ENCODE data around the gene PSMB7.

The PSMB7 gene

DNA sequence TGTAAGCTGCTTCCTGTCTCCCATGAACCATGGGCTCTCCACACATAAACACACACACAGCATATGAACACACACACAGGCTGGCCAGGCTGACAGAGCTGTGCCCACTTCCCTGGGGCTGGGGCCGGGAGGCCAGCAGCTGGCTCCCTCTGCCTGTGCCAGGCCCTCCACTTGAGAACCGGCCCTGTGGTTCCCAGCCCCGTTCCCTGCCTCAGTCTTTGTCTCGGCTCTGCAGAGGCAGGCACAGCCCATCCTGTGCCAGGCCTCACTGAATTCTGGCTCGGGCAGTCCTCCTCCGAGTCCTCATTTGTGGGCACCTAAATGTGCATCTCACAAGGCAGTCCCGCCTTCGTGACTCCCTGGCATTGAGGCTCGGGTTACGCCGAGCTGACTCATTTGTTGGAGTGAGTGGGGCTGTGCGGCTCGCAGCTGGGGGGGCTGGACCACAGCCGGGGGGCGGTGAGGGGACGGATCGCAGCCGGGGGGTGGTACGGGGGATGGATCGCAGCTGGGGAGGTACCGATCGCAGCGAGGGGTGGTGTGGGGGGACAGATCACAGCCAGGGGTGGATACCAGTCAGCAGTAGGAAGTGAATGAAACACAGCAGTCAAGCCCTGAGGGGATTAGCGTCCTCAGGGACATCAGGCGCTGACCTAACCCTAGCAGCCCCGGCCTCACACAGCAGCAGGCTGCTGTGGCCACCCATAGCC is 72.3 kb downstream of the PSMB7 start (continued):
- TF ChIP-seq, protein P1, sequence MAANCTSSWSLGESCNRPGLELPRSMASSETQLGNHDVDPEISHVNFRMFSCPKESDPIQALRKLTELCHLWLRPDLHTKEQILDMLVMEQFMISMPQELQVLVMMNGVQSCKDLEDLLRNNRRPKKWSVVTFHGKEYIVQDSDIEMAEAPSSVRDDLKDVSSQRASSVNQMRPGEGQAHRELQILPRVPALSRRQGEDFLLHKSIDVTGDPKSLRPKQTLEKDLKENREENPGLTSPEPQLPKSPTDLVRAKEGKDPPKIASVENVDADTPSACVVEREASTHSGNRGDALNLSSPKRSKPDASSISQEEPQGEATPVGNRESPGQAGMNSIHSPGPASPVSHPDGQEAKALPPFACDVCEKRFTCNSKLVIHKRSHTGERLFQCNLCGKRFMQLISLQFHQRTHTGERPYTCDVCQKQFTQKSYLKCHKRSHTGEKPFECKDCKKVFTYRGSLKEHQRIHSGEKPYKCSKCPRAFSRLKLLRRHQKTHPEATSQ (tag by site-specific recombination; IDR thresholded peaks at IDR 0.05): no peak
- TF ChIP-seq, protein P2, sequence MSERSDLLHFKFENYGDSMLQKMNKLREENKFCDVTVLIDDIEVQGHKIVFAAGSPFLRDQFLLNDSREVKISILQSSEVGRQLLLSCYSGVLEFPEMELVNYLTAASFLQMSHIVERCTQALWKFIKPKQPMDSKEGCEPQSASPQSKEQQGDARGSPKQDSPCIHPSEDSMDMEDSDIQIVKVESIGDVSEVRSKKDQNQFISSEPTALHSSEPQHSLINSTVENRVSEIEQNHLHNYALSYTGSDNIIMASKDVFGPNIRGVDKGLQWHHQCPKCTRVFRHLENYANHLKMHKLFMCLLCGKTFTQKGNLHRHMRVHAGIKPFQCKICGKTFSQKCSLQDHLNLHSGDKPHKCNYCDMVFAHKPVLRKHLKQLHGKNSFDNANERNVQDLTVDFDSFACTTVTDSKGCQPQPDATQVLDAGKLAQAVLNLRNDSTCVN (tag by site-specific recombination; optimal IDR thresholded peaks at IDR 0.05): no peak
- TF ChIP-seq ZNF596 (tag by site-specific recombination; IDR thresholded peaks at IDR 0.05): no peak
- no peak for TF ChIP-seq ZNF140 (tag by site-specific recombination; IDR thresholded peaks at IDR 0.05)
- TF ChIP-seq SP2 (tag by site-specific recombination; IDR thresholded peaks at IDR 0.05): no peak
- TF ChIP-seq, protein P3, sequence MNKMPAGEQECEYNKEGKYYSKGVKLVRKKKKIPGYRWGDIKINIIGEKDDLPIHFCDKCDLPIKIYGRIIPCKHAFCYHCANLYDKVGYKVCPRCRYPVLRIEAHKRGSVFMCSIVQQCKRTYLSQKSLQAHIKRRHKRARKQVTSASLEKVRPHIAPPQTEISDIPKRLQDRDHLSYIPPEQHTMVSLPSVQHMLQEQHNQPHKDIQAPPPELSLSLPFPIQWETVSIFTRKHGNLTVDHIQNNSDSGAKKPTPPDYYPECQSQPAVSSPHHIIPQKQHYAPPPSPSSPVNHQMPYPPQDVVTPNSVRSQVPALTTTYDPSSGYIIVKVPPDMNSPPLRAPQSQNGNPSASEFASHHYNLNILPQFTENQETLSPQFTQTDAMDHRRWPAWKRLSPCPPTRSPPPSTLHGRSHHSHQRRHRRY (tag by site-specific recombination; IDR thresholded peaks at IDR 0.05): no peak
- TF ChIP-seq ZNF707 (tag by site-specific recombination; IDR thresholded peaks at IDR 0.05): no peak
- TF ChIP-seq ZNF792 (tag by site-specific recombination; IDR thresholded peaks at IDR 0.05): no peak
- TF ChIP-seq, protein P4, sequence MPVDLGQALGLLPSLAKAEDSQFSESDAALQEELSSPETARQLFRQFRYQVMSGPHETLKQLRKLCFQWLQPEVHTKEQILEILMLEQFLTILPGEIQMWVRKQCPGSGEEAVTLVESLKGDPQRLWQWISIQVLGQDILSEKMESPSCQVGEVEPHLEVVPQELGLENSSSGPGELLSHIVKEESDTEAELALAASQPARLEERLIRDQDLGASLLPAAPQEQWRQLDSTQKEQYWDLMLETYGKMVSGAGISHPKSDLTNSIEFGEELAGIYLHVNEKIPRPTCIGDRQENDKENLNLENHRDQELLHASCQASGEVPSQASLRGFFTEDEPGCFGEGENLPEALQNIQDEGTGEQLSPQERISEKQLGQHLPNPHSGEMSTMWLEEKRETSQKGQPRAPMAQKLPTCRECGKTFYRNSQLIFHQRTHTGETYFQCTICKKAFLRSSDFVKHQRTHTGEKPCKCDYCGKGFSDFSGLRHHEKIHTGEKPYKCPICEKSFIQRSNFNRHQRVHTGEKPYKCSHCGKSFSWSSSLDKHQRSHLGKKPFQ (tag by site-specific recombination; IDR thresholded peaks at IDR 0.05): no peak
- TF ChIP-seq ZNF549 (tag by site-specific recombination; IDR thresholded peaks at IDR 0.05): no peak
- no peak for TF ChIP-seq ZNF426 (tag by site-specific recombination; IDR thresholded peaks at IDR 0.05)
- no peak for TF ChIP-seq ZNF174 (tag by site-specific recombination; IDR thresholded peaks at IDR 0.05)
- no peak for TF ChIP-seq ZNF24 (tag by site-specific recombination; IDR thresholded peaks at IDR 0.05)
- TF ChIP-seq GLIS1 (tag by site-specific recombination; IDR thresholded peaks at IDR 0.05): peak; percentile 93

DNA sequence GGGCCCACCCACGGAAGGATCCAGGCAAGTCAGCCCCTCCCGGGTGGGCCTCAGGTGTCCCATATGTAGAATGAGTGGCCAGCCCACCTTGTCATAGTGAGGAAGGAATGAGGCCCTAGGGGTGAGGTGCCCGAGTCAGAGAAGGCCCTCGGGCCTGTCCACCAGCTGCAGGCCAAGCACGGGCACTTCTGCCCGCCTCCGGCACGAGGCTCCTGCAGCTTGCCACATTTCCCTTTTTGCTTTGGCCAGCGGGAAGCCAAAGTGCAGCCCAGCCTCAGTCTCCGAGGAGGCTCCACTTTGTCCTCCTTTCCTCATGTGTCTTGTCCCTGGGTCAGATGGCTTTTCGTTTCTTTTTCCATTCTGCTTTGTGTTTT is 72.9 kb downstream of the PSMB7 start:
- no peaks in the 10 kb centered on the region for H3K9me3 ChIP-seq (ENCODE audit: control insufficient read depth, insufficient read depth, low read depth, low read length)
- no peak overlapping the region for H3K4me3 ChIP-seq (ENCODE audit: low read depth, low read length)
- ChIA-PET CTCF (interaction anchor here (0.9 kb wide), 2 partner anchors 8 to 26 kb away, joined by 3 read pairs; no protein-coding TSS in a partner anchor), POLR2A (no interaction called here)
- no peaks in the 10 kb centered on the region; the same call in 1 of the 2 replicates for H3K4me1 ChIP-seq (ENCODE audit: control insufficient read depth, insufficient read depth, low read length)
- TF ChIP-seq ZBTB48 (tag by site-specific recombination; IDR thresholded peaks at IDR 0.05) (no peak), GLIS1 (tag by site-specific recombination; IDR thresholded peaks at IDR 0.05) (no peak), MEIS1 (CRISPR knock-in tag; IDR thresholded peaks at IDR 0.05; ENCODE audit: borderline replicate concordance) (no peak), ZNF560 (tag by site-specific recombination; IDR thresholded peaks at IDR 0.05; ENCODE audit: borderline replicate concordance) (no peak), ZNF701 (tag by site-specific recombination; IDR thresholded peaks at IDR 0.05) (no peak), KLF8 (tag by site-specific recombination; IDR thresholded peaks at IDR 0.05) (no peak), ZNF24 (tag by site-specific recombination; IDR thresholded peaks at IDR 0.05) (no peak), ZNF138 (tag by site-specific recombination; IDR thresholded peaks at IDR 0.05; ENCODE audit: borderline replicate concordance) (no peak), ZNF239 (tag by site-specific recombination; IDR thresholded peaks at IDR 0.05) (no peak), SCRT2 (tag by site-specific recombination; IDR thresholded peaks at IDR 0.05) (no peak)
- TF ChIP-seq, protein P5, sequence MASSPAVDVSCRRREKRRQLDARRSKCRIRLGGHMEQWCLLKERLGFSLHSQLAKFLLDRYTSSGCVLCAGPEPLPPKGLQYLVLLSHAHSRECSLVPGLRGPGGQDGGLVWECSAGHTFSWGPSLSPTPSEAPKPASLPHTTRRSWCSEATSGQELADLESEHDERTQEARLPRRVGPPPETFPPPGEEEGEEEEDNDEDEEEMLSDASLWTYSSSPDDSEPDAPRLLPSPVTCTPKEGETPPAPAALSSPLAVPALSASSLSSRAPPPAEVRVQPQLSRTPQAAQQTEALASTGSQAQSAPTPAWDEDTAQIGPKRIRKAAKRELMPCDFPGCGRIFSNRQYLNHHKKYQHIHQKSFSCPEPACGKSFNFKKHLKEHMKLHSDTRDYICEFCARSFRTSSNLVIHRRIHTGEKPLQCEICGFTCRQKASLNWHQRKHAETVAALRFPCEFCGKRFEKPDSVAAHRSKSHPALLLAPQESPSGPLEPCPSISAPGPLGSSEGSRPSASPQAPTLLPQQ (tag by site-specific recombination; IDR thresholded peaks at IDR 0.05): no peak
- H3K27ac ChIP-seq (ENCODE audit: extremely low read depth, low read depth, low read length): no peak overlapping the region; the same call in 1 of the 2 replicates
- H3K36me3 ChIP-seq (ENCODE audit: control insufficient read depth in 2 of 2, insufficient read depth in 1 of 2, low read length in 2 of 2): peaks cover 0 to 20% of the 10 kb centered on the region in 2 experiments; a peak in 1 of 3 replicates

Data from HEK293 (cell line).